Gastrocnemius medialis (tissue), 4 donors: ENCODE data around the gene VCPKMT. TPM values are rescaled to one million over a fixed set of nuclear protein-coding genes. Genes with fewer than 3 reads are reported as not detected.

ENCODE experiments used
- ATAC-seq, 2 donors: fragments of 150-250 bp; one replicate each; pipeline ENCODE4 v1.9.1; 2016
- DNase-seq, 2 donors: peaks; one replicate each; pipeline ENCODE4 v3.0.0-alpha.2; 2019
- H3K27ac ChIP-seq, 4 donors: fragments of 200-600 bp; sonication (generic); 1 replicate in 1 of 4; 2 replicates in 3 of 4; pipeline ENCODE4 v1.5.1; 2016 to 2018; ENCODE audit warnings: mild to moderate bottlenecking in 2 of 4, moderate library complexity in 1 of 4
- H3K27me3 ChIP-seq, 3 donors: fragments of 200-600 bp; sonication (generic) in 2 of 3; 1 replicate in 1 of 3; 2 replicates in 2 of 3; pipeline versions ENCODE4 v1.5.1 to v1.6.0; 2016 to 2019; ENCODE audit warnings: mild to moderate bottlenecking in 1 of 3, moderate library complexity in 1 of 3
- H3K36me3 ChIP-seq, 2 donors: fragments of 200-600 bp; sonication (generic) in 1 of 2; one replicate each; pipeline ENCODE4 v1.5.1; 2017 to 2018
- H3K4me1 ChIP-seq, 2 donors: fragments of 200-600 bp; sonication (generic) in 1 of 2; one replicate each; pipeline ENCODE4 v1.5.1; 2016 to 2017; ENCODE audit warnings: mild to moderate bottlenecking in 2 of 2
- H3K4me3 ChIP-seq, 4 donors: fragments of 200-600 bp; sonication (generic) in 3 of 4; 1 replicate in 1 of 4; 2 replicates in 3 of 4; pipeline ENCODE4 v1.5.1; 2016 to 2019; ENCODE audit warnings: mild to moderate bottlenecking in 2 of 4
- H3K9me3 ChIP-seq, 3 donors: fragments of 200-600 bp; sonication (generic) in 2 of 3; 1 replicate in 1 of 3; 2 replicates in 2 of 3; pipeline ENCODE4 v1.5.1; 2016 to 2019
- CTCF ChIP-seq, 5 experiments: fragments of 450-650 bp in 3 of 5; fragments of 200-600 bp in 2 of 5; sonication (generic) in 2 of 5; IDR thresholded peaks in 4 of 5; conservative IDR thresholded peaks in 1 of 5; 1 replicate in 4 of 5; 2 replicates in 1 of 5; pipeline ENCODE4 v1.5.1; 2016 to 2019; ENCODE audit warnings: antibody characterized with exemption in 5 of 5, mild to moderate bottlenecking in 3 of 5, moderate library complexity in 3 of 5
- POLR2A ChIP-seq, 2 donors: fragments of 450-650 bp; IDR thresholded peaks; one replicate each; pipeline ENCODE4 v1.6.1; 2017; ENCODE audit warnings: antibody characterized with exemption in 2 of 2, mild to moderate bottlenecking in 2 of 2, moderate library complexity in 2 of 2
- in situ Hi-C, 4 donors: fragments of 200-750 bp; cut with MboI; loops; one replicate each; pipeline versions ENCODE4 v1.15.0 to v1.8.0; 2017; ENCODE audit warnings: low sequenced_read_pairs in 4 of 4
- intact Hi-C: fragments of 100-400 bp; cut with DNase I; formaldehyde crosslinking; loops from one replicate; pipeline ENCODE4 v1.15.1; 2023; ENCODE audit warnings: low total_unique reads
- total RNA-seq, 4 donors: library from RNA; depleted of rRNA; stranded (reverse); fragments of >200 nt; gene quantifications; one replicate each; pipeline versions ENCODE4 v1.1.0 to v1.2.3, GENCODE V29; 2016

VCPKMT gene
- total RNA-seq, 4 donors from 2014 or later, result 2.2 to 7.3 (median 4.9) TPM

- peak overlapping the region in 3 of 4 donors; percentile 34 to 69 (median 49) for H3K27ac ChIP-seq
- ATAC-seq (no peak), DNase-seq (no peak)
- peaks cover 7 to 17% of the 10 kb centered on the region in 2 donors for H3K4me1 ChIP-seq
- intact Hi-C loops, result no loop called here
- H3K4me3 ChIP-seq, result no peak overlapping the region
- H3K27me3 ChIP-seq, result no peaks in the 10 kb centered on the region
- H3K9me3 ChIP-seq, result no peaks in the 10 kb centered on the region
- H3K36me3 ChIP-seq, result no peaks in the 10 kb centered on the region
- TF ChIP-seq POLR2A (IDR thresholded peaks at IDR 0.05) (no peak), CTCF (IDR thresholded peaks at IDR 0.05 in 4 of 5, conservative IDR thresholded peaks at IDR 0.05 in 1 of 5) (no peak)
- in situ Hi-C loops, result no loop called here
Measured at GRCh38 chr14:50059763-50060616, 56.4 kb downstream of the VCPKMT start.

Other genes with a start within 250 kb of the VCPKMT start
- 10 to 100 TPM; 20.7 to 40.0 (median 30.8) TPM for gene ARF6, start 223.5 kb downstream of the VCPKMT start, total RNA-seq
- 10 to 100 TPM; 46.5 to 81.2 (median 52.3) TPM for gene SOS2, start 115.0 kb upstream of the VCPKMT start, total RNA-seq
- gene L2HGDH, start 195.7 kb upstream of the VCPKMT start, total RNA-seq, result 10 to 100 TPM in 2 of 4 donors, 1 to 10 TPM in 2; 8.6 to 13.4 (median 10.9) TPM
- gene DMAC2L, start 195.8 kb upstream of the VCPKMT start, total RNA-seq, result 10 to 100 TPM; 18.6 to 42.2 (median 24.6) TPM